ENCODE data around the gene KCNAB1. TPM values are rescaled to one million over a fixed set of nuclear protein-coding genes. Genes with fewer than 3 reads are reported as not detected.

The KCNAB1 gene
- total RNA-seq, 1 experiment from 2014 or later = 1.0 TPM

- Mint-ChIP-seq H3K27me3 (ENCODE audit: low read depth) (no peaks in the 10 kb centered on the region), H3K4me3 (no peak overlapping the region), H3K36me3 (no peaks in the 10 kb centered on the region), H3K9me3 (peaks cover 12% of the 10 kb centered on the region; the same call in 1 of the 2 replicates), H3K27ac (no peak overlapping the region), H3K4me1 (peaks cover 12% of the 10 kb centered on the region)
- ATAC-seq (no peak), DNase-seq (ENCODE audit: low spot score) (no peak)
- ChIA-PET CTCF (interaction anchor here (0.6 to 3.4 kb wide), 22 partner anchors 11 to 625 kb away, joined by 3 to 50 read pairs (median 4); partner anchors contain the start of gene SSR3), POLR2A (no interaction called here)
- TF ChIP-seq ZNF121 (CRISPR knock-in tag; IDR thresholded peaks at IDR 0.05) (no peak), FOXP4 (CRISPR knock-in tag; IDR thresholded peaks at IDR 0.05) (no peak), AFF4 (CRISPR knock-in tag; IDR thresholded peaks at IDR 0.05; ENCODE audit: borderline replicate concordance) (no peak), ZMAT4 (CRISPR knock-in tag; IDR thresholded peaks at IDR 0.05) (no peak), ELF4 (CRISPR knock-in tag; IDR thresholded peaks at IDR 0.05; ENCODE audit: low read depth) (no peak)
Measured at GRCh38 chr3:156149876-156150275, 29.5 kb downstream of the KCNAB1 start.

- POLR2A ChIA-PET = no interaction called here
Measured at GRCh38 chr3:156150434-156151066, 30.2 kb downstream of the KCNAB1 start.

GRCh38 chr3:156151824-156152428 is 31.5 kb downstream of the KCNAB1 start:
- no peak overlapping the region for H3K27ac Mint-ChIP-seq
- no peaks in the 10 kb centered on the region for H3K27me3 Mint-ChIP-seq (ENCODE audit: low read depth)
- TF ChIP-seq NFYB (CRISPR knock-in tag; conservative IDR thresholded peaks at IDR 0.05; ENCODE audit: low read depth) (no peak), CTCF (IDR thresholded peaks at IDR 0.05) (peak; percentile 84), NR1H2 (CRISPR knock-in tag; IDR thresholded peaks at IDR 0.05) (no peak), TCF7 (CRISPR knock-in tag; IDR thresholded peaks at IDR 0.05; ENCODE audit: low read depth) (no peak)
- ChIA-PET POLR2A (no interaction called here), CTCF (interaction anchor here (1.0 to 3.4 kb wide), 24 partner anchors 22 to 986 kb away, joined by 3 to 50 read pairs (median 6); no protein-coding TSS in a partner anchor)
- no peak overlapping the region for H3K4me3 Mint-ChIP-seq
- peaks cover 10% of the 10 kb centered on the region for H3K36me3 Mint-ChIP-seq
- ATAC-seq (peak; percentile 94), DNase-seq (ENCODE audit: low spot score) (peak; percentile 77)
- H3K4me1 Mint-ChIP-seq = peaks cover 12% of the 10 kb centered on the region
- peaks cover 31% of the 10 kb centered on the region for H3K9me3 Mint-ChIP-seq

More at GRCh38 chr3:156150434-156151066, 30.2 kb downstream of the KCNAB1 start:
- TF ChIP-seq ZNF396 (CRISPR knock-in tag; IDR thresholded peaks at IDR 0.05; ENCODE audit: borderline replicate concordance) = no peak
- peak; percentile 65 for TF ChIP-seq CTCF (IDR thresholded peaks at IDR 0.05)
- no peak for TF ChIP-seq SMAD3 (CRISPR knock-in tag; IDR thresholded peaks at IDR 0.05; ENCODE audit: borderline replicate concordance)
- Mint-ChIP-seq H3K27me3 (ENCODE audit: low read depth) (no peaks in the 10 kb centered on the region), H3K4me3 (no peak overlapping the region), H3K27ac (no peak overlapping the region), H3K36me3 (peaks cover 2% of the 10 kb centered on the region), H3K9me3 (peaks cover 17% of the 10 kb centered on the region), H3K4me1 (peaks cover 12% of the 10 kb centered on the region)
- peak; percentile 45 for DNase-seq (ENCODE audit: low spot score)
- ATAC-seq = peak; percentile 30
- CTCF ChIA-PET = interaction anchor here (0.6 to 3.4 kb wide), 29 partner anchors 9 to 624 kb away, joined by 3 to 50 read pairs (median 4); partner anchors contain the start of gene SSR3

Data from WTC11 (cell line).